ENCODE data around the gene SUSD5.
A peak's percentile ranks its signal among the peaks of the same experiment; 100 is the strongest.
"Not testable (repeated sequence)": the region's sequence is repeated elsewhere in the genome, so short reads cannot be mapped to it uniquely, and the experiment has no call there.

Gene SUSD5

GRCh38 chr3:33187368-33187634 lies 31.3 kb downstream of the SUSD5 start:
- DNase-seq, result no peak

- DNase-seq, result peak in 2 of 3 donors; percentile 25 to 28
These were observed 31.9 kb downstream of the SUSD5 start for GRCh38 chr3:33186524-33187367.

- no peak for DNase-seq
These were observed 33.7 kb downstream of the SUSD5 start for GRCh38 chr3:33184863-33185262.

- DNase-seq, result not testable (repeated sequence)
These were observed 37.0 kb downstream of the SUSD5 start for GRCh38 chr3:33181641-33182040.

GRCh38 chr3:33181229-33181628 lies 37.4 kb downstream of the SUSD5 start:
- no peak for DNase-seq

- DNase-seq, result no peak
These were observed 39.5 kb downstream of the SUSD5 start for GRCh38 chr3:33179132-33179531.

- DNase-seq, result no peak
These were observed 43.7 kb downstream of the SUSD5 start for GRCh38 chr3:33174711-33175414.

- no peak for DNase-seq
These were observed 44.5 kb downstream of the SUSD5 start for GRCh38 chr3:33174095-33174494.

GRCh38 chr3:33173672-33174071 lies 44.9 kb downstream of the SUSD5 start:
- DNase-seq, result no peak

- DNase-seq, result no peak
These were observed 45.5 kb downstream of the SUSD5 start for GRCh38 chr3:33173103-33173502.

- DNase-seq, result no peak
These were observed 47.0 kb downstream of the SUSD5 start for GRCh38 chr3:33171580-33171979.

GRCh38 chr3:33170531-33170930 lies 48.1 kb downstream of the SUSD5 start:
- DNase-seq, result no peak

- no peak for DNase-seq
These were observed 50.8 kb downstream of the SUSD5 start for GRCh38 chr3:33167716-33168336.

GRCh38 chr3:33167284-33167683 lies 51.3 kb downstream of the SUSD5 start:
- no peak for DNase-seq

- DNase-seq, result no peak
These were observed 52.5 kb downstream of the SUSD5 start for GRCh38 chr3:33166095-33166494.

- DNase-seq, result no peak
These were observed 53.2 kb downstream of the SUSD5 start for GRCh38 chr3:33165372-33165771.

GRCh38 chr3:33162621-33163020 lies 56.0 kb downstream of the SUSD5 start:
- not testable (repeated sequence) for DNase-seq

- peak in 1 of 3 donors; percentile 19 for DNase-seq
These were observed 58.6 kb downstream of the SUSD5 start for GRCh38 chr3:33159981-33160380.

- DNase-seq, result peak in 1 of 3 donors; percentile 21
These were observed 59.4 kb downstream of the SUSD5 start for GRCh38 chr3:33159234-33159633.

GRCh38 chr3:33155301-33155700 lies 63.3 kb downstream of the SUSD5 start:
- DNase-seq, result no peak

- no peak for DNase-seq
These were observed 64.8 kb downstream of the SUSD5 start for GRCh38 chr3:33153782-33154181.

GRCh38 chr3:33152363-33153360 lies 65.9 kb downstream of the SUSD5 start:
- no peak for DNase-seq

- peak; percentile 50 to 85 (median 52) for DNase-seq
These were observed 69.3 kb downstream of the SUSD5 start for GRCh38 chr3:33149342-33149741.

All from suppressor macrophage treated with lipopolysaccharide for 1 hour (primary cell).